GM08714 (cell line): Measurements from ENCODE around the gene GLUD1.

Experiments used
- H3K4me3 ChIP-seq: fragments of 200-500 bp; sonication (Bioruptor generic); 2 replicates; pipeline ENCODE4 v1.5.1; 2014; ENCODE audit warnings: mild to moderate bottlenecking, low read length, inconsistent platforms
- ZNF274 ChIP-seq: IDR thresholded peaks from 2 replicates; pipeline ENCODE4 v1.6.1; 2012; ENCODE audit warnings: mild to moderate bottlenecking, low read depth, low read length

The GLUD1 gene

DNA sequence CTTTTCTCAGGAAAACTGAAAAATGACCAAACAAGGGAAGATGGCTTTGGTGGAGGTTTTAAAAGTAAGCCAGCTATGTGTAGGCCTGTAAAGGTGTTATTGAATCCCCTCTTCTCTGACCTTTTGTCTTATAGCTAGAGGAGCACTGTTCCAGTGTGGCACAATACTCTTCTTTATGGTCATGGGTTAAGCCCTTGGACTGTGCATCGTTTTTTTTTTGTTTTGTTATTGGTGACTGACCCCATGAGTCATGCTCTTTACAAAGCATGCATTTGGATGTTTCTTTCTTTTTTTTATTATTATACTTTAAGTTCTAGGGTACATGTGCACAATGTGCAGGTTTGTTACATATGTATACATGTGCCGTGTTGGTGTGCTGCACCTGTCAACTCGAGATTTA lies 94.2 kb downstream of the GLUD1 start:
- H3K4me3 ChIP-seq: no peak overlapping the region
- no peak for TF ChIP-seq ZNF274
